Fibroblast of lung (primary cell): ENCODE measurements around the gene KLF15.

Experiments used
- CTCF ChIP-seq, 2 donors: IDR thresholded peaks in 1 of 2; conservative IDR thresholded peaks in 1 of 2; 1 replicate in 1 of 2; 2 replicates in 1 of 2; pipeline ENCODE4 v1.5.1; 2011 to 2012; ENCODE audit warnings: low read length in 2 of 2, control low read depth in 1 of 2, inconsistent platforms in 1 of 2, low read depth in 1 of 2, mild to moderate bottlenecking in 1 of 2
- EZH2 ChIP-seq: IDR thresholded peaks from 2 replicates; pipeline ENCODE4 v1.5.1; 2012; ENCODE audit warnings: low read length, control low read depth, mild to moderate bottlenecking; ENCODE audit errors: missing control alignments

GRCh38 chr3:126402178-126402577, 45.0 kb upstream of the KLF15 start:
- TF ChIP-seq CTCF (conservative IDR thresholded peaks at IDR 0.05 in 1 of 2, IDR thresholded peaks at IDR 0.05 in 1 of 2; ENCODE audit: low read depth in 1 of 2, low read length in 2 of 2) (no peak), EZH2 (no peak)
